ENCODE data around the gene STAG3. TPM values are rescaled to one million over a fixed set of nuclear protein-coding genes. Genes with fewer than 3 reads are reported as not detected.
A peak's percentile ranks its signal among the peaks of the same experiment; 100 is the strongest.
"Not testable (repeated sequence)": the region's sequence is repeated elsewhere in the genome, so short reads cannot be mapped to it uniquely, and the experiment has no call there.

The STAG3 gene
- total RNA-seq, 1 donor from 2014 or later, result 3.6 TPM

DNA sequence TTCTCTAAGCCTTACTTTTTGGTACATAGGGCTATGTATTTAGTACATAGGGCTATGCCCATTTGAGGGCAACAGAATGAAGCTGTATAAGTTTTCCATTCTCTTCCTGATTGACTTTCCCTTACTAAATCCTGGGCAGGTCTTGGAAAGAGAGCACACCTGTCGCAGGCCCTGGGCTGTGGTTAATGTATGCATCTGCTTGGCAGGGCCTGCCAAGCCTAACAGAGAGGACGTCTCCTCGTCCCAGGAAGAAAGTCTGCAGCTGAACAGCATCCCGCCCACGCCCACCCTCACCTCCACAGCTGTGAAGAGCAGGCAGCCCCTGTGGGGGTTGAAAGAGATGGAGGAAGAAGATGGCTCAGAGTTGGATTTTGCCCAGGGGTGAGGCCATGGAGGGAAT, 33.1 kb downstream of the STAG3 start:
- DNase-seq (ENCODE audit: low spot score), result no peak

DNA sequence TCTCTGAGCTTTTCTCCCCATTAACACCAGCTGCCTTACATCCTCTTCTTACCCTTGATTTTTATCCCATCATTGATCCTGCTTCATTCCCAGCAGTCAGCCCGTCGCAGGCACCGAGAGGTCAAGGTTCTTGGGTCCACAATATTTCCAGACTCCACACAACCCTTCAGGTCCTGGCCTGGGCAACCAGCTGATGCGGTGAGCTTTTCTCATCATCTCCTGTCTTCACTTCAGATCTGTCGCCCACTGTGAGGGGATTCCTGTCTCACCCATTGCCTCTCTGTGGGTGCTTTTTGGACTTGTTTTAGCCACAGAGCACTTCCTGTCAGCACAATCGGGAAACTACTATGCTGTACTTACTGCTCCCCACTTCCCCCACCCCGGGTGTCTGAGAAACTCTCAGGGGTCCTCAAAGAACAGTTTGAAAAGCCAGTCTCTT, 33.6 kb downstream of the STAG3 start:
- no peak for DNase-seq (ENCODE audit: low spot score)

DNA sequence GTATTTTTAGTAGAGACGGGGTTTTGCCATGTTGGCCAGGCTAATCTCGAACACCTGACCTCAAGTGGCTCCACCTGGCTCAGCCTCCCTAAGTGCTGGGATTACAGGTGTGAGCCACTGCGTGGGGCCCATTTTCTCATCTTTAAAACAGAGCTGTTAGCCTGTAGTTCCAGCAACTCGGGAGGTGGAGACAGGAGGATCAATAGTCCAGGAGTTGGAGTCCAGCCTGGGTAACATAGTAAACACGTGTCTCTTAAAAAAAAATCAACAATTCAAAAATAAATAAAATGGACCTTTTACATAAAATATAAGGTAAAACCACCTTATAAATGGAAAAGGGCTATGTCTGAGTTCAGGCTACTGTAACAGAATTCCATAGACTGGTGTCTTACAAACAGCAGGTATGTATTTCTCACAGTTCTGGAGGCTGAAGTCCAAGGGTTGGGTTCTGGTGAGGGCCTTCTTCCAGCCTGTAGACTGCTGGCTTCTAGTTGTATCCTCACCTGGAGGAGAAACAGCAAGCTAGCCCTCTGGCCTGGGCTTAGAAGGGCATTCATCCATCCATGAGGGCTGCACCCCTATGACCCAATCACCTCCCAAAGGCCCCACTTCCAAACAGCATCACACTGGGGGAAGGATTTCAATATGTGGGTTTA, 35.0 kb downstream of the STAG3 start:
- no peak for DNase-seq (ENCODE audit: low spot score)

DNA sequence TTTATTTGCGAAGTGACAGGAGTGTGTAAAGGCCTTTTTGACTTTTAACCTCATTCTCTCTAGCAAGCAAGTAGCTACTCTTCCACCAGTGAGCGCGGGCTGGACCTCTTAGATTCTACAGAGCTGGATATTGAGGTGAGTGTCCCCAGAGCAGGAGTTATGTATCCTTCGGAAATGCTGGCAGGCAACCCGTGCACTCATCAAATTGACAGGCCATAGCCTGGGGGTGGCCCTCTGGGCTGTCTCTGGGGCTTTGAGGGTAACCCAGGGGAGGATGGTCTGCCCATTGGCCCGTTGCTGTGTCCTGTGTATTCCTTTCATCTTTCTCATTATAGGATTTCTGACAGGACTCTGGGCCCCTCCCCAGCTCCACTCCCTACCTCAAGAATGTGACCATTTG, 36.0 kb downstream of the STAG3 start:
- DNase-seq (ENCODE audit: low spot score), result no peak

DNA sequence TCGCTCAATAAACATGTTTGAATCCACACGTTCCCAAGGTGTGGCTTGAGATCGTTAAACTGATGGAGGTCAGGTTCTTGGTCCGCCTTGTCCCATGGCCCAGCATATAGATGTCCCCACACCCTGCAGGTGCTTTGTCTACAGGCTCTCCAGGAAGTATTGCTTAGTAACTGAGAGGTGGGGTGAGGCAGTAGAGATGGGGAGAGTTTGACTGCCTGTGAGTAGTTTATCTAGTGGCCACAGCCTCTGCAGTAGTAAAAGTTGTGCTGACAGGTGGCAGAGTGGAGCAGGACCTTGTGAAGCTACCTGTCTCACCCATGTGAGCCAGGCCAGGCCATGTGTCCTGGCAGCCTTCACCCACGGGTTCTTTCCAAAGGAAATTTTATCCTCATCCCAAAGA, 36.6 kb downstream of the STAG3 start:
- peak; percentile 44 for DNase-seq (ENCODE audit: low spot score)

DNA sequence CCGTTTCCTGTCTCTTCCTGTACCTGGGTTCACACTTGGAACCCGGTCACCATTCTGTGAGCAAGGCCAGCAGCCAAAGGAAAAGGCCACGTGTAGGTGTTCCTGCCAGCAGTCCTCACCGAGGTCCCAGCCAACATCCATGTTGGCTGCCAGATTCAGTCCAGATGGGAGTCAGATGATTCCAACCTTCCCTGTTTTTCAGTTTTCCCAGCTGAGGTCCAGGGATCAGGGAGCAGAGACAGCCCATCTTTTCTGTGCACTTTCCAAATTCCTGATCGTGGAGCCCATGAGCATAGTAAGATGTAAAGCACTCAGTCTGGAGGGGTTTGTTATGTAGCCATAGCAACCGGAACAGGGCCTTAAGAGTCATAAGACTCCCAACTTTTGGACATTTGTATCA, 38.2 kb downstream of the STAG3 start:
- no peak for DNase-seq (ENCODE audit: low spot score)

DNA sequence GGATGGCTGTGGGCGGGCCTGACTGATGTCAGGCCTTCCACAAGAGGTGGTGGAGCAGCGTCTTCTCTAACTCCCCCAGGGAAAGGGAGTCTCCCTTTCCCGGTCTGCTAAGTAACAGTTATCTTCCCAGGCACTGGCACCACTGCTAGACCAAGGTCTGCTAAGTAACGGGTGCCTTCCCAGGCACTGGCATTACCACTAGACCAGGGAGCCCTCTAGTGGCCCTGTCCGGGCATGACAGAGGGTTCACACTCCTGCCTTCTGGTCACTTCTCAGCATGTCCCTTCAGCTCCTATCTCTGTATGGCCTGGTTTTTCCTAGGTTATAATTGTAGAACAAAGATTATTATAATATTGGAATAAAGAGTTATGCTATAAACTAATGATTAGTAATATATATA, 40.2 kb downstream of the STAG3 start:
- DNase-seq (ENCODE audit: low spot score), result peak; percentile 91

DNA sequence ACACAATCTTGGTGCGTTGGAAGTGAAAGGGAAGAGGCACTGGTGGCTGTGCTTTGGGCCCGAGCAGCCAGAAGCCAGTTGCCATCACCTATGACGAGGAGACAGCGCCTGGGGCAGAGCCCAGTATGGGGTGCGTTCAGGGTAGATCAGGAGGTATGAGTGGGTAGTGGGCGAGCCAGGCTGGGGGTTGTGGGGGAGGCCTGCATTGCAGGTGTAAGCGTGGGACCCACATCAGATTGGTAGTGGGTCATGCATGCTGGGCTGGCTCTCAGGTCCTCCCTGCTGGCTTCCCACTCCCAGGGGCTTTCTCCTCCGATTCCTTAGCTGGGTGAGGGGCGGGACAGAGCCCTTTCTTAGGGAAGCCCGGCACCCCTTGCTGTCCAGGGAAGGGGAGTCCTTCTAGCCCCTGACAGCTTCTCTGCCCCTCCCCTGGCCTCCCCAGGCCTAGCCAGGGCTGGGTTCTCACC, 41.6 kb downstream of the STAG3 start:
- DNase-seq (ENCODE audit: low spot score), result no peak

DNA sequence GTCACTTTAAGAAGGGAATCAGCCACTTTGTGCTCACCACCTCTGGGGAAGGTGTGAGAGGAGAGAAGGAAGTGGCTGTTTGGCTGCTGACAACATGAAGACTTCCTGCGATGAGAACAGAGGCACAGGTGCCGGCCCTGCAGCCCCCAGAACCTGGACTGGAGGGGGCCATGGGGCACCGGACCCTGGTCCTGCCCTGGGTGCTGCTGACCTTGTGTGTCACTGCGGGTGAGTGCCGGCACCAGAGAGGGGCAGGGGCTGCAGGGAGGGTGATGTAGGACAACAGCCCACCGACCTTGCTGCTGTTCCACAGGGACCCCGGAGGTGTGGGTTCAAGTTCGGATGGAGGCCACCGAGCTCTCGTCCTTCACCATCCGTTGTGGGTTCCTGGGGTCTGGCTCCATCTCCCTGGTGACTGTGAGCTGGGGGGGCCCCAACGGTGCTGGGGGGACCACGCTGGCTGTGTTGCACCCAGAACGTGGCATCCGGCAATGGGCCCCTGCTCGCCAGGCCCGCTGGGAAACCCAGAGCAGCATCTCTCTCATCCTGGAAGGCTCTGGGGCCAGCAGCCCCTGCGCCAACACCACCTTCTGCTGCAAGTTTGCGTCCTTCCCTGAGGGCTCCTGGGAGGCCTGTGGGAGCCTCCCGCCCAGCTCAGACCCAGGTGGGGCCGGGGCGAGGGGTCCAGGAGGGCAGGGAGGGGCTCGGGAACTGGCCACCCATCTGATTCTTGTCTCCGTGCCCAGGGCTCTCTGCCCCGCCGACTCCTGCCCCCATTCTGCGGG, 42.3 kb downstream of the STAG3 start, which contains the start of gene PVRIG:
PVRIG (plus strand) TSS at position 149 of the 785 bp plus-strand sequence; CDS start at position 171, 22 bp downstream.
- DNase-seq (ENCODE audit: low spot score), result not testable (repeated sequence)

DNA sequence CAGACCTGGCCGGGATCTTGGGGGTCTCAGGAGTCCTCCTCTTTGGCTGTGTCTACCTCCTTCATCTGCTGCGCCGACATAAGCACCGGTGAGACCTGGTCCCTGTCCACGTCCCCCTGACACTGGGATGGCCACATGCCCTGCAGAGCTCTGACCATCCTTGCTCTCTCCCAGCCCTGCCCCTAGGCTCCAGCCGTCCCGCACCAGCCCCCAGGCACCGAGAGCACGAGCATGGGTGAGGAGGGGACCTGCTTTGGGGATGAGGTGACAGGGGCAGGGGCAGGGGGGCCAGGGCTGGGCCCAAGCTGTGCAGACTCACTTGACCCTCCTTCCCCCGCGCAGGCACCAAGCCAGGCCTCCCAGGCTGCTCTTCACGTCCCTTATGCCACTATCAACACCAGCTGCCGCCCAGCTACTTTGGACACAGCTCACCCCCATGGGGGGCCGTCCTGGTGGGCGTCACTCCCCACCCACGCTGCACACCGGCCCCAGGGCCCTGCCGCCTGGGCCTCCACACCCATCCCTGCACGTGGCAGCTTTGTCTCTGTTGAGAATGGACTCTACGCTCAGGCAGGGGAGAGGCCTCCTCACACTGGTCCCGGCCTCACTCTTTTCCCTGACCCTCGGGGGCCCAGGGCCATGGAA, 43.0 kb downstream of the STAG3 start:
- DNase-seq (ENCODE audit: low spot score), result no peak

DNA sequence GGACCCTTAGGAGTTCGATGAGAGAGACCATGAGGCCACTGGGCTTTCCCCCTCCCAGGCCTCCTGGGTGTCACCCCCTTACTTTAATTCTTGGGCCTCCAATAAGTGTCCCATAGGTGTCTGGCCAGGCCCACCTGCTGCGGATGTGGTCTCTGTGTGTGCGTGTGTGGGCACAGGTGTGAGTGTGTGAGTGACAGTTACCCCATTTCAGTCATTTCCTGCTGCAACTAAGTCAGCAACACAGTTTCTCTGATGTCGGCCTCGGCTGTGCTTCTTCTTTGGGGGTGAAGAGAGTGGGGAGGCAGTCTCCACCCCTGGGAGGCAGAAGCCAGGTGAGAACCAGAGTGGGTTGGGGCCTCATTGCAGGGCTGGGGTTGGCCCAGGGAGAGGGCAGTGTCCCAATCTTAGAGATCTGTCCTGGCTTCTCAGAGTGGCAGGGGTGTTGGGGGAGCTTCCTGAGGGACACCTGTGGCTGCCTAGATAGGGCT, 43.6 kb downstream of the STAG3 start:
- DNase-seq (ENCODE audit: low spot score), result peak; percentile 45

DNA sequence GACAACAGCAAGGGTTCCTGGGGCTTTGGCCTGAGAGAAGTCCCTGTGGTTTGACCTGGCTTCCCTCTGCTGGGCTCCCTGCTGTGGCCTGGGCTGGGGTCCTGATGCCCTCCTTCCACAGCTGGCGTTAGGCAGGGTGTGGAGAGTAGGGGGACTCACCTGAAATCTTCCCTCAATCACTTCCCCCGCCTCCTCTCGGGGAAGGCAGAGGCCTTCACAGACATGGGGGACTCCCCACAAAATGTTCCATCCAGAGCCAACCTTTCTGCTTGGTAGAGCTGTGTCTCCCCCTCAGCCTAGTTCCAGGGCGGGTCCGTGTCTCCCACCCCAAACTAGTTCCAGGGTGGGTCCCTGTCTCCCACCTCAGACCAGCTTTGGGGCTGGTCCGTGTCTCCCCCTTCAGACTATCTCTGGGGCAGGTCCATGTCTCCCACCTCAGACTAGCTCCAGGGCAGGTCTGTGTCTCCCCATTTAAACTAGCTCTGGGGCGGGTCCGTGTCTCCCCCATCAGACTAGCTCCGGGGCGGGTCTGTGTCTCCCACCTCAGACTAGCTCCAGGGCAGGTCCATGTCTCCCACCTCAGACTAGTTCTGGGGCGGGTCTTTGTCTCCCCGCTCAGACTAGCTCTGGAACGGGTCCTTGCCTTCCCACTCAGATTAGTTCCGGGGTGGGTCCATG, 44.2 kb downstream of the STAG3 start:
- DNase-seq (ENCODE audit: low spot score), result no peak

DNA sequence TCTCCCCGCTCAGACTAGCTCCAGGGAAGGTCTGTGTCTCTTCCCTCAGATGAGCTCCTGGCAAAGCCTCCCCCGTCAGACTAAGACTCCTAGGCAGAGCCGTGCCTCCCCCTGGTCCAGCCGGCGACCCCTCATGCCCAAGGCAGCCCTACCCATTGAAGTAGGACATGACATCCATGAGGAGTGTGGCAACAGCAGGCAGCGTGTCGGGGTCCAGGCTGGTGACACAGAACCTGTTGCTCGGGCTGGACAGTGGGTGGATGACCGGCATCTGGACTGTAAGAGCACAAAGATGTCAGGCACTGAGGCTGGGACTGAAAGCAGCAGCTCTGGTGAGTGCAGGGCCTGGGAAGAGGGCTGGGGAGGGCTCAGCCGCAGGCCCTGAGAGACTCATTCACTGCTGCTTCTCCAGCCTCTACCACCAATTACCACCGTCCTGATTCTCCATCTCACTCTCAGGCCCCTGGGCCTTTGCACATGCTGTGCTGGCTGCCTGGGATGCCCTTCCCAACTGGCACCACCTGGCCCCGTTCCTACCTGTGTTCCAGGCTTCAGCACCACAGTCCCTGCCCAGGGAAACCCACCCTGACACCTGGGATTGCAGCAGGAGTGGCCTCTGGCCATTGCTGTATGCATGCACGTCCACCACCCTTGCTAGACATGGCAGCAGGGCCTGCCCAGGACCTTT, 44.9 kb downstream of the STAG3 start:
- no peak for DNase-seq (ENCODE audit: low spot score)

DNA sequence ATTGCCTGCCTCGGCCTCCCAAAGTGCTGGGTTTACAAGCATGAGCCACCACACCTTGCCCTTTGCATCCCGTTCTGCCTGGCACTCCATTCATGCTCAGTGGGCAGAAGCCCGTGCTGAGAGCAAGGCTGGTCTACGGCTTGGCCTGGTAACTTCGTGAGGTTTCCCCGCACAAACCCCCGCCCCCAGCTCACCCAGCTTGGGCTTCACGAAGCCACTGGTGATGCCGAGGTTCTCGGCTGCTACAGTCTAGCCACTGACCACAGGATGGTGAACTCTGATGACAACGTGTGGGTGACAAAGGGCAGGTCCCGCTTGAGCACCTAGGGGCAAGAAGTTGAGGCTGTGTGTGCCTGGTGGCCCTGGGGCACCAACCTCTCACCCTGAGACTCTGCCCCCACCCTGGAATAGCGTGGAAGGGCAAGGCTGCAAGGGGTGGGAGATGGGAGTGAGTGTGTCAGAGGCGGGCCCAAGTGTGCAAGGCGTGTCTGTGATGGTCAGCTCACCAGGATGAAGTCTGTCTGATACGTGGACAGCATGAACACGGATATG, 45.7 kb downstream of the STAG3 start:
- not testable (repeated sequence) for DNase-seq (ENCODE audit: low spot score)

DNA sequence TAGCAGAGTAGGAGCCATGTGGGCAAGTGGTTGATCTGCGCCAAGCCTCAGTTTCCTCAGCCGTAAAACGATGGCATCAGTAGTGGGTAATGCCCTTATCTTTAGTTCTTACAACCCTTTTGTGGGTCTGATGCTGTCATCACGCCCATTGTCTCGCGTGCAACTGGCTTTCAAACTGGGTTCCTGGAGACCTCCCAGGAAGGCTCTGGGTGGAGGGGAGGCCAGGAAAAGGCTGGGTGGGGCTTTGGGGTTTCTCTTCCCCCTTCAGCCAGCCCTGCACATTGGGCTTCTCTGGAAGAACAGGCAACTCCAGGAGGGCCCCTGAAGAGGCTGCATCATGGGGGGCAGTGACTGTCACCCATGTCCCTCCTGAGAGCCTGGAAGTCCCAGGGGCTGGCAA, 47.2 kb downstream of the STAG3 start:
- not testable (repeated sequence) for DNase-seq (ENCODE audit: low spot score)

DNA sequence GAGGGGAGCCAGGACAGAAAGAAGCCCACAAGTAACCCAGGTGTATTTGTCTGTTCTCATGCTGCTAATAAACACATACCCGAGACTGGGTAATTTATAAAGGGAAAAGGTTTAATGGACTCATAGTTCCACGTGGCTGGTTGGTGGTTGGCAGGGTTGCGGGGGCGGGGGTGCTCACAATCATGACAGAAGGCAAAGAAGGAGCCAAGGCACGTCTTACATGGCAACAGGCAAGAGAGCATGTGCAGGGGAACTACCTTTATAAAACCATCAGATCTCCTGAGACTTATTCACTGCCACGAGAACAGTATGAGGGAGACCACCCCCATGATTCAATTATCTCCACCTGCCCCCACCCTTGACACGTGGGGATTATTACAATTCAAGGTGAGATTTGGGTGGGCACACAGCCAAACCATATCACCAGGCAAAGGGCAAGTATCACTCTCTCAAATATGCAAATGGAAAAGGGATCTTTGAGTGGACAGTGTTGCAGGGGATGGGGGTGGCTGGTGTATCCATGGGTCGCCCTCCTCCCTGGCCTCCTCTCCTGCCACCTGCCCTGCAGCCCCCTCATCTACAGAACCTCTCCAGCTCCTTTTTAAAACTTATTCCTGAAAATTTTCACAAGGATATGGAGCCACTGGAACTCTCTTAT, 57.1 kb downstream of the STAG3 start:
- DNase-seq (ENCODE audit: low spot score), result not testable (repeated sequence)

DNA sequence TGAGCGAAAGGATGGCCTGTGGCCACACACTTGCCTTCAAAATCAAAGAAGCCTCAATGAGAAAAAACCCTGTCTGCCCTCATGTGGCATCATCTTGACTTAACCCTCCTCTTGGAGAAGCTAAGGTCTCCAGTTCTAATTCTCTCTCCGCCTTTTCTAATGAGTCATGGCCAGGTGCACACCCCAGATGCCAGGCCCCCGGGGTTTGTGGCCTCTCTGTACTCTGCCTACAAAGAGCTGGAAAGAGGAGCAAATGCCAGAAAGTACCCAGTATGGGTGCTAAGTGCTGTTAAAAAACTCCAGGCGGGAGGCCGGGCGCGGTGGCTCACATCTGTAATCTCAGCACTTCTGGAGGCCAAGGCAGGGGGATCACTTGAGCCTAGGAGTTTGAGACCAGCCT, 62.3 kb downstream of the STAG3 start:
- DNase-seq (ENCODE audit: low spot score), result not testable (repeated sequence)

DNA sequence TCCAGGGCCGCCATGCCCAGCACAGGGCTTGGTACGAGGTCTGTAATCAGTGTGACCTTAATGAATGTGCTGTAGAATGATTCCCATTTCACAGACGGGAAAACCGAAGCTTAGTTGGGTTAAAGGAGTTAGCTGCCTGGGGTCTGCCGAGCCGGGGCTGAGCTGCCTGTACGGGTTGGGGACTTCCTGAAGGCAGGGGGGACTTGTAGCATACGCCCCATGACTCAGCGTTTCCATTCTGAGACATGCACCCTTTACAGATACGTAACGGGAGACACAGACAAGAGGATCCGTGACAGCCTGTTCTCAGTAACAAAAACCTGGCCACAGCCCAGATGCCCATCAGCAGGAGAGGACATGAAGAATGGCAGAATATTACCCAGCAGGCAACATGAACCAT, 65.7 kb downstream of the STAG3 start:
- not testable (repeated sequence) for DNase-seq (ENCODE audit: low spot score)

DNA sequence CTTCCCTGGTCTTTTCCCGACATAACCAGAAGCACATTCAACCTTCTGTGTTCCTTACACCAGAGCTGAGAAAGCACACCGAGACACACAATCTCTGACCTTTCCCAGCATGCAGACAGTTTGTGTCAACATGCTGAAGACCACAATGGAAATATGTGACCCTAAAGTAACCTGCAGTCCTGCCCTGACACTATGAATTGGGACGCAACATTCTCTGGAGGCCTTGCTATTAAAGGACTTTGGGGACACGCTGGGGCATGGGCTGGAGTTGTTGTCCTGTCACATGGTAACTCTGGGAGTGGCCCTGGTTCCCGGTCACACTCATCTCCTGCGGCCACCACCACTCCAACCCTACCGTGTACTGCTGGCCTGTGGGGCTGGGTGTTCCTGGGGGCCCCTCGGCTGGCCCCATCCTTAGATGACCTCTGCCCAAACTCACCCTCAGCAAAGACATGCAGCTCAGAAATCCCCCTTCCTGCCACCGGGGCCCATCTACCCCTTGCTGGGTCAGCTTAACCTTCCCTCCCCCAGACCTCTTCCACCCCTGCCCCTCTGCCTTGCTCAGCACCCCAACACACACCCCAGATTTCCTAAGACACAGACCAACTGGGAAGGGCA, 67.4 kb downstream of the STAG3 start:
- DNase-seq (ENCODE audit: low spot score), result not testable (repeated sequence)
